ENCODE results near the gene IRX2. TPM values are rescaled to one million over a fixed set of nuclear protein-coding genes. Genes with fewer than 3 reads are reported as not detected.

The IRX2 gene
- polyA plus RNA-seq, 3 donors, result not detected

DNA sequence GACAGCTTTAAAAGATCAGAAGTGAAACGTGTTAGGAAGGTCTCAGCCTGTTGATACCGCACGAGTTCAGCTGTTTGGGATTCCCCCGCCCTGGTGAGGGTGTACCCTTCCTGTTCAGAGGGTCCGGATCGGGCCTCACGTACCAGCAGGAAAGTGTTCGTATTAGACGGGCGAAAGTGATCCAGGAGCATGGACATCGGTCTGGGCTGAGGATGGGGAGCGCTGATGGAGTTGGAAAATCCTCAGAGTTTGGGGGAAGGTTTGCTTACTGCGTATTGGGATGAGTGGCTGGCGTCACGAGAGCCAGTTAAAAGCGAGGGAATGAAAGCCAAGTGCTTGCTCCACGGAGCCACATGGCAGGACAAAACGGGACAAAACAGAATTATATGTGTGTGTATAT is 47.4 kb downstream of the IRX2 start:
- Mint-ChIP-seq H3K36me3 (no peaks in the 10 kb centered on the region), H3K4me1 (no peaks in the 10 kb centered on the region), H3K27ac (no peak overlapping the region), H3K9me3 (peaks cover 0 to 4% (median 0%) of the 10 kb centered on the region in 7 donors), H3K4me3 (no peak overlapping the region), H3K27me3 (ENCODE audit: low read depth in 3 of 3) (peaks cover 1 to 3% (median 2%) of the 10 kb centered on the region in 3 donors)
- 92% methylated on average over 13 of the region's 18 CpGs for WGBS (ENCODE audit: insufficient coverage)
- no peaks in the 10 kb centered on the region for H3K36me3 ChIP-seq (replicated peaks in 1 of 2; ENCODE audit: control insufficient read depth in 1 of 2, insufficient read depth in 2 of 2, low read length in 2 of 2)
- H4K20me1 ChIP-seq (ENCODE audit: insufficient read depth, low read length), result no peaks in the 10 kb centered on the region
- H3K27me3 ChIP-seq (ENCODE audit: control insufficient read depth in 2 of 2, insufficient read depth in 2 of 2, low read length in 2 of 2), result no peaks in the 10 kb centered on the region
- DNase-seq, result no peak
- no peak overlapping the region for H3K9ac ChIP-seq (ENCODE audit: insufficient read depth, low read length, poor library complexity, severe bottlenecking)
- no peak overlapping the region for H2AFZ ChIP-seq (ENCODE audit: insufficient read depth, low read depth, low read length, poor library complexity, severe bottlenecking)
- H3K9me3 ChIP-seq (replicated peaks in 1 of 2; ENCODE audit: control insufficient read depth in 1 of 2, insufficient read depth in 1 of 2, low read length in 2 of 2), result no peaks in the 10 kb centered on the region
- no peak for TF ChIP-seq CTCF (IDR thresholded peaks at IDR 0.05)
- H3K27ac ChIP-seq (ENCODE audit: low read depth in 1 of 2, low read length in 2 of 2), result no peak overlapping the region
- H3K4me3 ChIP-seq (replicated peaks in 1 of 3; ENCODE audit: low read depth in 2 of 3, low read length in 3 of 3), result no peak overlapping the region
- H3K79me2 ChIP-seq (ENCODE audit: insufficient read depth, low read length), result no peaks in the 10 kb centered on the region
- no peaks in the 10 kb centered on the region for H3K4me1 ChIP-seq (ENCODE audit: control insufficient read depth in 1 of 2, insufficient read depth in 2 of 2, low read length in 2 of 2)
- no peak overlapping the region for H3K4me2 ChIP-seq (replicated peaks; ENCODE audit: extremely low read depth, low read length, poor library complexity, severe bottlenecking)
- intact Hi-C loops (cut with micrococcal nuclease), result no loop called here

GRCh38 chr5:2703615-2704014 is 47.9 kb downstream of the IRX2 start:
- Histone ChIP-seq H3K79me2 (ENCODE audit: insufficient read depth, low read length) (no peaks in the 10 kb centered on the region), H3K36me3 (replicated peaks in 1 of 2; ENCODE audit: control insufficient read depth in 1 of 2, insufficient read depth in 2 of 2, low read length in 2 of 2) (no peaks in the 10 kb centered on the region), H4K20me1 (ENCODE audit: insufficient read depth, low read length) (no peaks in the 10 kb centered on the region), H3K9me3 (replicated peaks in 1 of 2; ENCODE audit: control insufficient read depth in 1 of 2, insufficient read depth in 1 of 2, low read length in 2 of 2) (no peaks in the 10 kb centered on the region), H3K9ac (ENCODE audit: insufficient read depth, low read length, poor library complexity, severe bottlenecking) (no peak overlapping the region), H3K4me1 (ENCODE audit: control insufficient read depth in 1 of 2, insufficient read depth in 2 of 2, low read length in 2 of 2) (no peaks in the 10 kb centered on the region), H3K4me3 (replicated peaks in 1 of 3; ENCODE audit: low read depth in 2 of 3, low read length in 3 of 3) (no peak overlapping the region), H3K4me2 (replicated peaks; ENCODE audit: extremely low read depth, low read length, poor library complexity, severe bottlenecking) (no peak overlapping the region), H2AFZ (ENCODE audit: insufficient read depth, low read depth, low read length, poor library complexity, severe bottlenecking) (no peak overlapping the region), H3K27ac (ENCODE audit: low read depth in 1 of 2, low read length in 2 of 2) (no peak overlapping the region), H3K27me3 (ENCODE audit: control insufficient read depth in 2 of 2, insufficient read depth in 2 of 2, low read length in 2 of 2) (no peaks in the 10 kb centered on the region)
- H3K27ac Mint-ChIP-seq, result no peak overlapping the region
- WGBS (ENCODE audit: insufficient coverage), result 89% methylated on average over 7 of the region's 12 CpGs
- DNase-seq, result no peak
- H3K4me3 Mint-ChIP-seq, result no peak overlapping the region
- H3K9me3 Mint-ChIP-seq, result peaks cover 0 to 4% (median 0%) of the 10 kb centered on the region in 7 donors
- intact Hi-C loops (cut with micrococcal nuclease), result no loop called here
- H3K27me3 Mint-ChIP-seq (ENCODE audit: low read depth in 3 of 3), result peaks cover 1 to 3% (median 2%) of the 10 kb centered on the region in 3 donors
- H3K4me1 Mint-ChIP-seq, result no peaks in the 10 kb centered on the region
- TF ChIP-seq CTCF (IDR thresholded peaks at IDR 0.05), result no peak
- H3K36me3 Mint-ChIP-seq, result no peaks in the 10 kb centered on the region
